NCI-H187 (cell line): Measurements from ENCODE around the gene PSME1.

Experiments used
- DNase-seq, 2 experiments: peaks; one replicate each; lab custom pipeline; 2025; lab: John Stamatoyannopoulos, UW

Gene PSME1

GRCh38 chr14:24172261-24172860, 36.4 kb downstream of the PSME1 start:
- no peak for DNase-seq

- no peak for DNase-seq
Observed at GRCh38 chr14:24172871-24173281, 36.9 kb downstream of the PSME1 start.

GRCh38 chr14:24176599-24176998, 40.6 kb downstream of the PSME1 start:
- no peak for DNase-seq

GRCh38 chr14:24177041-24177825, 41.2 kb downstream of the PSME1 start:
- no peak for DNase-seq

- DNase-seq, result no peak
Observed at GRCh38 chr14:24177891-24178290, 41.9 kb downstream of the PSME1 start.

- DNase-seq, result no peak
Observed at GRCh38 chr14:24178399-24179178, 42.6 kb downstream of the PSME1 start.

- no peak for DNase-seq
Observed at GRCh38 chr14:24179294-24179960, 43.4 kb downstream of the PSME1 start.

GRCh38 chr14:24179961-24180796, 44.2 kb downstream of the PSME1 start:
- DNase-seq, result no peak

GRCh38 chr14:24181371-24182077, 45.5 kb downstream of the PSME1 start:
- no peak for DNase-seq

- no peak for DNase-seq
Observed at GRCh38 chr14:24182110-24182882, 46.3 kb downstream of the PSME1 start.

GRCh38 chr14:24183014-24183481, 47.1 kb downstream of the PSME1 start:
- DNase-seq, result no peak

GRCh38 chr14:24184104-24184970, 48.3 kb downstream of the PSME1 start:
- DNase-seq, result no peak

GRCh38 chr14:24185026-24185425, 49.0 kb downstream of the PSME1 start:
- no peak for DNase-seq

- no peak for DNase-seq
Observed at GRCh38 chr14:24185741-24186140, 49.7 kb downstream of the PSME1 start.

- no peak for DNase-seq
Observed at GRCh38 chr14:24186831-24187538, 51.0 kb downstream of the PSME1 start.

GRCh38 chr14:24187539-24187915, 51.5 kb downstream of the PSME1 start:
- DNase-seq, result no peak
